GM15510 (cell line): ENCODE data around the gene CPPED1.

Source experiments
- POLR2A ChIP-seq: IDR thresholded peaks from 3 replicates; pipeline ENCODE4 v1.6.1; 2011; ENCODE audit warnings: borderline replicate concordance; ENCODE audit not compliant: insufficient read length; ENCODE audit errors: extremely low read depth

CPPED1 gene

DNA sequence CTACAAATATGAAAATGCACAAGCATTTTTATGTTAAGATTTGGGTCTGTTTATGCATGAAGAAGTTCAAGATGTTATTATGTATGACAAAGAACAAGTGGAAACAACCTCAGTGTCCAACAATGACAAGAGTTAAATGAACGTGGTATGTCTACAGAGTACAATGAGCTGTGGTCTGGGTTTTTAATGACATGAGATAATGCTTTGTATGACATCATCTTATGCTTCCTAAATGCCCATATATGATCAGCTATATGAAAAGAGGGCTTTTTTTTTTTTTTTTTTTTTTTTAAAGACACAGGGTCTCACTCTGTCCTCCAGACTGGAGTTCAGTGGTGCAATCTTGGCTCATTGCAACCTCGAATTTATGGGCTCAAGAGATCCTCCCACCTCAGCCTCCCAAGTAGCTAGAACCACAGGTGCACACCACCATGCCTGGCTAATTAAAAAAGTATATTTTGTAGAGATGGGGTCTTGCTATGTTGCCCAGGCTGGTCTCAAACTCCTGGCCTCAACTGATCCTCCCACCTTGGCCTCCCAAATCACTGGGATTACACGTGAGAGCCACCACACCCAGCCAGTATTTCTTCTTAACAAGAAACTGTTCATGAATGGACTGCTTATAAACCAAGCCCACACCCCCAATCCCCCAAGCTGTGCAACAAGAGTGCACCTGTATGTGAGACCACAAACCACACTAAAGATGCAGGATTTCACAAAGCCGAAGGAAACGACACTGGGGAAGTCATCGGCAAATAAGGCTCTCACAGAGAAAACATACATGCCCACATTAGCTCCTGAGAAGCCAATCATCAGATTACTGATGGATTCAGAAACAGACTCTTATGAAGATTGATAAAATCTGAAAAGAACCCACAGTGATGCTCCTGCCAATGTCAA lies 114.5 kb downstream of the CPPED1 start:
- TF ChIP-seq POLR2A = no peak

GRCh38 chr16:12685806-12686205 lies 117.9 kb downstream of the CPPED1 start:
- no peak for TF ChIP-seq POLR2A

DNA sequence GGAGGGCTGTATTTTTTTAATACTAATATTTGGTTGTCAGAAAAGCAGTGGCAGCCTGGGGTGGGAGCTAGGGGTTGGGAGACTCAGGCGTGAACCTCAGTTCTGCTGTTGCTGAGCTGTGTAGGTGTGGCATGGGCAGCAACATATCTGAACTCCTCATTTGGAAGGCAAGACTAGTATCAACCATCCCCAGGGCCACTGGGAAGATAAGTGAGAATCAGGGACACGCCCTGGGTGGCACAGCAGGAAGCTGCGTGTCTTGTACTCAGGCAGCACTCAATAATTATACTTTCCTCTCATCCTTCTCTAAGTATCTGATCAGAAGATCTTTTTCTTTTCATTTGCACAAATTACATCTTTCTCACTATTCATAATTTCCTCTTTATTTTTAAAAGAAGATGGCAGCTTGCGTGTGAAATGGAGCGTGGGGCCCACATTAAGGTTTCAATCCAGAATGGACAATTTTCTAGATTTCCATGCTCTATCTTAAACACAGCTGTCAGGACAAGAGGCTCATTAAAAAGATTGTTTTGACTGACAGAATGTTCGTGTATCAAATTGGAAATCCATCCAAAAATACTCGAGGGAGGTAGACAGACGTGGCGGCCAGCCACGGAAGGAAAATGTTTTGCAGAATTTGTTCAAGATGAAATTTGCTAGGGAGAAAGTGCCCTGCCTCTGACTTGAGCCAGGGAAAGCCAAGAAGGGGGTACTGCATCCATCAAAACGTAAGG lies 121.1 kb downstream of the CPPED1 start:
- TF ChIP-seq POLR2A = no peak

DNA sequence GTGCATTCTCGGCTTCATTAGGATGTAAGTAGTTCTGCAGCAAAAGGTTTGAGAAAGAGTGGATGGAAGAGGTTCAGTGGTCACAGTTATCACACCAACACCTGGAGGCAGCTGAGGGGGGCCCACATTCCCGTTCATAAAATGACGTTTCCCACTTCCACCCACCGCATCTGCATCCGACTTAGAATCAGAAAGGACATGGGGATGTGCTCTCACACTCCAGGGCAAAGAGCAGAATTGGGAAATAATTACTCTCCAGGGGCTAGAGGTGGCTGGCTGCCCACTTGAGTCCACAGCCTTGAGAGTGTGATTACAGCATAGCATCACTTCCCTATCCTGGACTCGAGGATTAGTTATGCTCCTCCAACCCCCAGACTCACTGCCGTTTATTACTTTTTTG lies 122.0 kb downstream of the CPPED1 start:
- no peak for TF ChIP-seq POLR2A

DNA sequence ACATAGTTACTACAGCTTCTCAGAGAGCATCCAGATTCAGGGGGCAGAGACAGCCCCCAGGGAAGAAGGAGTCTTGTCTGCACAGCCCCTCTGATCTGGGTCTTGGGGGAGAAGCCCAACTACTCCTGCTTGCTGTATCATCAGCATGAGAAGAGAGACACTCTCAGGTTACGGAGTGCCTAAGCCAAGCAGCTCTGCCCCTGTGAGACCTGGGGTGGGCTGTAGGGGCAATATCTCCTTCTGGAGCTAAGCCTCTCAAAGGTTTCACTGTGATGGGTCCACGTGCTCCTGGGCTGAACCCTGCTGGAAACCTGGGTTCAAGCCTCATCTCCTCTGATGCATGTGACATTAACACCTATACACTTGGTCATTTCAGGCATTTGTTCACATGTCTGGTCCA lies 123.2 kb downstream of the CPPED1 start:
- no peak for TF ChIP-seq POLR2A

DNA sequence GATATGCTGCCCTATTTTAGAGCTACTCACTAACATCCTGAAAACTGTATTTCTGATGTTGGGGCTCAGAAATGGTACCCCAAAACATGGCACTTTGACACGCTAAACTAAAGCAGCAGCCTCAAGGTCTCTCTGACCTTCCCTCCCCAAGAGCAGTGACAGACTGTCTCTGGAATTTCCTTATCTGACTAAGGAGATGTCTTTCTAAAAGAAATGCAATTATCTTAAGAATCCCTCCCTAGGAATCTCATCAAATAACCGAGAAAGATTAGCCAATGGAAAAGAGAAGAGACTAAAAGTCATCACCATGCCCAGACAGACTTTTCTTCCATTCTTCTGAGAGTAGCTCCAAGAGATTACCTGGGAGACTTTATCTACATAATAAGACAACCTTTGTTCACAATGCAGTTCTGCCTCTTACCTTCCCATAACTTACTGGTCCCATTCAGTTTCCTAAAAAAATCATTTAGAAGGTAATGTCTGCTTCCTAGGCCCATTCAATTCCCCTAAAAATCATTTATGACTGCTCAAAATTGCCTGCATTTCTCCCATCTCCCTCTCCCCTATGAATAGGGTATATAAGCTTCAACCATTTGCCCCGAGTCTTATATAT lies 123.9 kb downstream of the CPPED1 start:
- no peak for TF ChIP-seq POLR2A

- no peak for TF ChIP-seq POLR2A
Measured at GRCh38 chr16:12678983-12679382, 124.7 kb downstream of the CPPED1 start.

DNA sequence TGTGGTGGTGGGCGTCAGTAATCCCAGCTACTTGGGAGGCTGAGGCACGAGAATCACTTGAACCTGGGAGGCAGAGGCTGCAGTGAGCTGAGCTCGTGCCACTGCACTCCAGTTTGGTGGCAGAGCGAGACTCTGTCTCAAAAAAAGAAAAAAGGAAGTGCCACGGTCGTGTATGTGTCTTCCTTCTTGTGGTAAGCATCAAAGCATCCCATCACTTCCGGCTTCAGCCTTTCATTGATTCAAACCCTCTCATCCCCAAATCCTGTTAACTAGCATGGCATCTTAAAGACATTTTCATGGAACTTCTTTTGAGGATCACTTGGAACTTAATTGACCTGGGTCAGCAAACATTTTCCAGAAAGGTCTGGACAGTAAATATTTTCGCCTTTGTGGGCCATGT lies 126.2 kb downstream of the CPPED1 start:
- TF ChIP-seq POLR2A = no peak

DNA sequence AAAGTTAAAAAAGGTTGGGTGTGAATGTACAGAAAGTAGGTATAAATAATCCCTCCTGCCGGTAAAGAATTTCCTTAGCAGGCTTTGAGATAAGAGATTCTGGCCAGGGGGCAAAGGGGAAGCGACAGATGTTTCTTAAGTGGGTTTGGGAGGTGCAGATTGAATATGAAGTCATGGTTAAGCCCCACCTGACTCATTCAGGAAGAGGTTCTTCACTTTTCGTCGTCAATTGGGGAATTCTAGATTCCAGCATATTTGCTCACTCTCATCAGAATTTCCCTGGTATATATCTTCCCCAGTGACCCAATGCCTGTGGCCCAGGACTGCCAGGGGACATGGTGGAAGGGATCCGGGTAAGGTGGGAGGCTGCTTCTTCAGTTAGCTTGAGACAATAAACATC lies 127.8 kb downstream of the CPPED1 start:
- TF ChIP-seq POLR2A = no peak

DNA sequence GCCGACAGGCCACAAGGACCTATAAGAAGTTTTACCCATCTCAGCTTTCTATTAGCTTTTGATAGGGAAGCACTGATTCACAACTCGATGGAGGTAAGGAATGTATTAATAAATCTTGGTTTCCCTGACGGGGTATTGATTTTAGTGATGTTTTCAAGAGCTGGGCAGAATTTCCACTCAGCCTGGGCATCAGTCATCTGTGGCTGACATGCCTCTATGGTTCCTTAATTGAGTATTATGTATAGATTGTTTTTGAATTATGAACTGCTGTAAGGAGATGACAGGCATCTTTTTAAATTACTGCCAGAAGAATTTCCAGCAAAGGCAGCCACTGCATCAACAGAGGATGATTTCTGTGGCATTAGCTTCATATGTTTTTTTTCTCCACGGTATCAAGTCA lies 128.6 kb downstream of the CPPED1 start:
- TF ChIP-seq POLR2A = no peak

GRCh38 chr16:12674524-12674923 lies 129.2 kb downstream of the CPPED1 start:
- no peak for TF ChIP-seq POLR2A

- TF ChIP-seq POLR2A = no peak
Measured at GRCh38 chr16:12674071-12674470, 129.6 kb downstream of the CPPED1 start.

DNA sequence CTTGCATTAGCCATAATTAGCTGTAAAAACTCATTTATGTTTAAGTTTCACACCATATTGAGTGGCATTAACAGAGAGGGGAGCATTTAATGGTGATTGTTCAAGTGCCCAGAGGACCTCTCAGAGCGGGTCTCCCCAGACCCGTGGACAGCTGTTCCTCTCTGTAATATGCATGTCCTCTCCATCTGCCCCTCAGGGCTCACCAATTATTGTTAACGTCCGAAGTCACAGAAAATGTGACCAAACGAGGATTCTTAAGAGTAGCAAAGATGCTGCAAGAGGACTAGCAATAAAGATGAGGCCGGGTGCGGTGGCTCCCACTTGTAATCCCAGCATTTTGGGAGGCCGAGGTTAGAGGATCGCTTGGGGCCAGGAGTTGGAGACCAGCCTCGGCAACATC lies 130.2 kb downstream of the CPPED1 start:
- no peak for TF ChIP-seq POLR2A

DNA sequence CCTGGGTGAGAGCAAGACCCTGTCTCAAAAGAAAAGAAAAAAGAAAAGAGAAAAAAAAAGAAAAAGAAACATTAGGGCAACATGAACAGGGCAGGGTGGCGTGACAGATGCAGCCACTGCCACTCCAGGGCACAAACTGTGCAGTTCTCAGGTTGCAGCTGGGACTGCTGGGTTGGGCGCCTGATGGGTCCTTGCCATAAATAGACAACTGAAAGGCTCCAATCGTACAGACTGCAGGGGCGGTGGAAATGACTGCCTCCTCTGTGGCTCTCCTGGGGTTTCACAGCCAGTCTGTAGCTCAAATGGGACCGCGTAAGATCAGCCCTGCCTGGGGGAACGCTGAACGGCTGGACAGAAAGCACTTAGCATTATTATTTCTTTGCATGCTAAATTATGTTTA lies 130.7 kb downstream of the CPPED1 start:
- TF ChIP-seq POLR2A = no peak

GRCh38 chr16:12669908-12670307 lies 133.8 kb downstream of the CPPED1 start:
- TF ChIP-seq POLR2A = no peak
